ENCODE data around the gene LAMA2. TPM values are rescaled to one million over a fixed set of nuclear protein-coding genes. Genes with fewer than 3 reads are reported as not detected.

The LAMA2 gene
- total and polyA plus RNA-seq, 2 experiments from 2014 or later = 11.1 to 57.5 TPM

GRCh38 chr6:128855581-128856085 lies 27.3 kb upstream of the LAMA2 start:
- TF ChIP-seq EZH2 (IDR thresholded peaks at IDR 0.05; ENCODE audit: borderline replicate concordance) (no peak), CTCF (IDR thresholded peaks at IDR 0.05; ENCODE audit: poor library complexity) (no peak), EZH2phosphoT487 (IDR thresholded peaks at IDR 0.05; ENCODE audit: low read depth, severe bottlenecking, unreplicated experiment) (no peak)
- no peaks in the 10 kb centered on the region for H4K20me1 ChIP-seq (ENCODE audit: insufficient read depth, poor library complexity, severe bottlenecking)
- H3K4me3 ChIP-seq = no peak overlapping the region
- DNase-seq (ENCODE audit: low spot score) = no peak
- no peaks in the 10 kb centered on the region for H3K9me2 ChIP-seq (replicated peaks; ENCODE audit: insufficient read depth)
- whole genome bisulfite sequencing (ENCODE audit: low lambda C conversion rate, missing lambda C conversion rate) = 90% methylated on average over 5 of the region's 5 CpGs
- no peak overlapping the region for H3K4me2 ChIP-seq
- no peak overlapping the region for H2AFZ ChIP-seq
- no peaks in the 10 kb centered on the region for H3K36me3 ChIP-seq (replicated peaks; ENCODE audit: insufficient read depth, low read depth)
- no peaks in the 10 kb centered on the region for H3K4me1 ChIP-seq (ENCODE audit: insufficient read depth)
- H3K27ac ChIP-seq = no peak overlapping the region
- H3K27me3 ChIP-seq = no peaks in the 10 kb centered on the region
- peaks cover 9% of the 10 kb centered on the region for H3K9me3 ChIP-seq (ENCODE audit: low read depth)
- no peaks in the 10 kb centered on the region for H3K79me2 ChIP-seq

GRCh38 chr6:128857806-128858205 lies 25.1 kb upstream of the LAMA2 start:
- no peaks in the 10 kb centered on the region for H3K27me3 ChIP-seq
- DNase-seq (ENCODE audit: low spot score) = no peak
- WGBS (ENCODE audit: low lambda C conversion rate, missing lambda C conversion rate) = 95% methylated on average over 5 of the region's 5 CpGs

GRCh38 chr6:128860782-128861181 lies 22.2 kb upstream of the LAMA2 start:
- Histone ChIP-seq H3K4me2 (no peak overlapping the region), H3K36me3 (replicated peaks; ENCODE audit: insufficient read depth, low read depth) (no peaks in the 10 kb centered on the region), H2AFZ (no peak overlapping the region), H4K20me1 (ENCODE audit: insufficient read depth, poor library complexity, severe bottlenecking) (no peaks in the 10 kb centered on the region), H3K27me3 (no peaks in the 10 kb centered on the region), H3K79me2 (no peaks in the 10 kb centered on the region), H3K4me1 (ENCODE audit: insufficient read depth) (no peaks in the 10 kb centered on the region), H3K4me3 (no peak overlapping the region), H3K9me3 (ENCODE audit: low read depth) (peaks cover 13% of the 10 kb centered on the region), H3K27ac (no peak overlapping the region), H3K9me2 (replicated peaks; ENCODE audit: insufficient read depth) (no peaks in the 10 kb centered on the region)
- no peak for TF ChIP-seq EZH2phosphoT487 (IDR thresholded peaks at IDR 0.05; ENCODE audit: low read depth, severe bottlenecking, unreplicated experiment)
- no peak for TF ChIP-seq EZH2 (IDR thresholded peaks at IDR 0.05; ENCODE audit: borderline replicate concordance)
- TF ChIP-seq CTCF (IDR thresholded peaks at IDR 0.05; ENCODE audit: poor library complexity) = no peak
- WGBS (ENCODE audit: low lambda C conversion rate, missing lambda C conversion rate) = 100% methylated on average over 1 of the region's 1 CpG
- DNase-seq (ENCODE audit: low spot score) = no peak

More at GRCh38 chr6:128857806-128858205, 25.1 kb upstream of the LAMA2 start:
- H2AFZ ChIP-seq = no peak overlapping the region
- no peaks in the 10 kb centered on the region for H4K20me1 ChIP-seq (ENCODE audit: insufficient read depth, poor library complexity, severe bottlenecking)
- no peak overlapping the region for H3K27ac ChIP-seq
- no peaks in the 10 kb centered on the region for H3K36me3 ChIP-seq (replicated peaks; ENCODE audit: insufficient read depth, low read depth)
- no peak overlapping the region for H3K4me3 ChIP-seq
- H3K4me2 ChIP-seq = no peak overlapping the region
- H3K9me3 ChIP-seq (ENCODE audit: low read depth) = peaks cover 13% of the 10 kb centered on the region
- TF ChIP-seq EZH2 (IDR thresholded peaks at IDR 0.05; ENCODE audit: borderline replicate concordance) (no peak), EZH2phosphoT487 (IDR thresholded peaks at IDR 0.05; ENCODE audit: low read depth, severe bottlenecking, unreplicated experiment) (no peak), CTCF (IDR thresholded peaks at IDR 0.05; ENCODE audit: poor library complexity) (no peak)
- no peaks in the 10 kb centered on the region for H3K79me2 ChIP-seq
- H3K4me1 ChIP-seq (ENCODE audit: insufficient read depth) = no peaks in the 10 kb centered on the region
- H3K9me2 ChIP-seq (replicated peaks; ENCODE audit: insufficient read depth) = no peaks in the 10 kb centered on the region

GRCh38 chr6:128863983-128864382 lies 19.0 kb upstream of the LAMA2 start:
- Histone ChIP-seq H3K9me3 (ENCODE audit: low read depth) (peaks cover 13% of the 10 kb centered on the region), H4K20me1 (ENCODE audit: insufficient read depth, poor library complexity, severe bottlenecking) (no peaks in the 10 kb centered on the region), H2AFZ (no peak overlapping the region), H3K9me2 (replicated peaks; ENCODE audit: insufficient read depth) (no peaks in the 10 kb centered on the region), H3K36me3 (replicated peaks; ENCODE audit: insufficient read depth, low read depth) (no peaks in the 10 kb centered on the region), H3K27ac (no peak overlapping the region), H3K79me2 (no peaks in the 10 kb centered on the region), H3K27me3 (no peaks in the 10 kb centered on the region), H3K4me3 (no peak overlapping the region), H3K4me1 (ENCODE audit: insufficient read depth) (no peaks in the 10 kb centered on the region), H3K4me2 (no peak overlapping the region)
- TF ChIP-seq EZH2 (IDR thresholded peaks at IDR 0.05; ENCODE audit: borderline replicate concordance) (no peak), CTCF (IDR thresholded peaks at IDR 0.05; ENCODE audit: poor library complexity) (no peak), EZH2phosphoT487 (IDR thresholded peaks at IDR 0.05; ENCODE audit: low read depth, severe bottlenecking, unreplicated experiment) (no peak)
- DNase-seq (ENCODE audit: low spot score) = no peak
